Transverse colon (tissue), 4 donors: ENCODE results near the gene IRF6. TPM values are rescaled to one million over a fixed set of nuclear protein-coding genes. Genes with fewer than 3 reads are reported as not detected.

ENCODE experiments used
- DNase-seq: peaks from one replicate; pipeline ENCODE4 v3.0.0-alpha.2; 2019
- H3K27ac ChIP-seq, 4 donors: fragments of 200-600 bp; sonication (generic); 2 replicates each; pipeline ENCODE4 v1.5.1; 2016 to 2018; ENCODE audit warnings: inconsistent platforms in 4 of 4
- H3K27me3 ChIP-seq: fragments of 200-600 bp; sonication (generic); 2 replicates; pipeline ENCODE4 v1.5.1; 2017; ENCODE audit warnings: inconsistent platforms
- H3K36me3 ChIP-seq, 4 donors: fragments of 200-600 bp; sonication (generic); 2 replicates each; pipeline ENCODE4 v1.5.1; 2017 to 2019; ENCODE audit warnings: inconsistent platforms in 4 of 4
- H3K4me1 ChIP-seq, 4 donors: fragments of 200-600 bp; sonication (generic); 2 replicates each; pipeline ENCODE4 v1.5.1; 2017 to 2020; ENCODE audit warnings: inconsistent platforms in 4 of 4
- H3K4me3 ChIP-seq, 4 donors: fragments of 200-600 bp; sonication (generic); 1 replicate in 1 of 4; 2 replicates in 3 of 4; pipeline versions ENCODE4 v1.5.1 to v1.6.1; 2017 to 2019; ENCODE audit warnings: inconsistent platforms in 4 of 4
- H3K9me3 ChIP-seq, 2 donors: fragments of 200-600 bp; sonication (generic); 2 replicates each; pipeline ENCODE4 v1.5.1; 2017 to 2019; ENCODE audit warnings: inconsistent platforms in 2 of 2
- EP300 ChIP-seq: sonication (generic); formaldehyde crosslinking; IDR thresholded peaks from one replicate; pipeline ENCODE4 v1.6.1; 2017; ENCODE audit warnings: antibody characterized with exemption, low read depth
- POLR2A ChIP-seq: fragments of 450-650 bp; IDR thresholded peaks from one replicate; pipeline ENCODE4 v1.6.1; 2016; ENCODE audit warnings: antibody characterized with exemption, mild to moderate bottlenecking, moderate library complexity
- POLR2AphosphoS5 ChIP-seq, 3 donors: sonication (generic); formaldehyde crosslinking; IDR thresholded peaks; one replicate each; pipeline ENCODE4 v1.6.1; 2016; ENCODE audit warnings: antibody characterized with exemption in 3 of 3
- whole genome bisulfite sequencing, 2 donors: methylation state at CpG; one replicate each; pipeline ENCODE4 v1.1.5; 2018; ENCODE audit warnings: low coverage in 1 of 2; 5-methylcytosine and 5-hydroxymethylcytosine counted together
- in situ Hi-C, 4 donors: fragments of 200-750 bp; cut with MboI; loops; one replicate each; pipeline versions ENCODE4 v1.15.0 to v1.15.1; 2017; ENCODE audit warnings: low sequenced_read_pairs in 3 of 4, low pct_ligation_motif_present in 1 of 4, low pct_unique_long_range_greater_than_20kb in 1 of 4
- intact Hi-C: fragments of 100-400 bp; cut with DNase I; formaldehyde crosslinking; loops from one replicate; pipeline ENCODE4 v1.15.1; 2023; ENCODE audit warnings: low total_unique reads
- total RNA-seq, 4 donors: library from RNA; depleted of rRNA; stranded (reverse); fragments of >200 nt; gene quantifications; one replicate each; pipeline ENCODE4 v1.1.0, GENCODE V29; 2016
- TF ChIP-seq, protein P1 (sequence below), 5 experiments: fragments of 200-600 bp in 3 of 5; fragments of 450-650 bp in 2 of 5; sonication (generic) in 3 of 5; IDR thresholded peaks; 1 replicate in 2 of 5; 2 replicates in 3 of 5; pipeline ENCODE4 v1.5.1; 2016 to 2017; ENCODE audit warnings: antibody characterized with exemption in 5 of 5, inconsistent platforms in 3 of 5, mild to moderate bottlenecking in 2 of 5, moderate library complexity in 1 of 5

IRF6 gene
- total RNA-seq, 4 donors from 2014 or later, result 26.1 to 78.0 (median 44.4) TPM

DNA sequence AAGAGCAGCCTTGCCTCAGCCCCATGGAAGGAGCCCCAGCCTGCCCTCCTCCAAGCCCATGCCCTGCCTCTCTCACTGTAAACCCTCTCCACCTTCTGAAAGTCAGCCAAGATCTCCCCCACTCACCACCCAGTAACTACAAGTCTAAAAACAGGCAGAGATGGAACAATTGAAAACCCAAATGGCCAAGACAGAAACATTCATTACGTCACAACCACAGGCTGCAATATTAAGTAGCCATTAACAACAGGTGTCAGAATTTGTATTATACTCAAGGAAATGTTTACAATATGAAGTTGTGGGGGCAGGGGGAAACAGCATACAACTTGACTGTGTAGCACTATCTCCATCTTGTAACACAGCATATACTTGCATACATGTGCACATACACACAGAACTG, 2.4 kb downstream of the IRF6 start:
- H3K4me3 ChIP-seq, result no peak overlapping the region

DNA sequence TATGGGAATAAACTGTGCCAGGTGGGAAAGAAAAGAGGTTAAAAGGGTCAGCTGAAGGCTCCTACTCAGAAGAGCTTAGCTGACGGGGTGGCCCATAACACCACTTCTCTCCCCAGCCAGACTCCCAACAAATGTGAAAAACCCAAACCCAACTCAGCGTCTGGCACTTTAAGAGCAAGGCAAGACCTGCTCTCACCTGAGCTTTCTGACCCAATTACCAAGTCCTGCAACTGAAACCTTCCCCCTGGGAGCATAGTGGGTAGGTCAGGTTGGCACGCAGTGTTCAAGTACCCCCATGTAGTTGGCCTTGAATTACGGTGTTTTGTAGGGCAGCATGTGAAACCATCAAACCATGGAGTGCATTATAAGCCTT, 3.2 kb downstream of the IRF6 start:
- in situ Hi-C loops, result no loop called here
- 89% methylated on average over 4 of the region's 4 CpGs; no CpG with 5 or more reads in 1 of the 2 donors for WGBS, 2 donors
- intact Hi-C loops, result no loop called here
- Histone ChIP-seq H3K36me3 (no peaks in the 10 kb centered on the region), H3K27me3 (no peaks in the 10 kb centered on the region), H3K9me3 (no peaks in the 10 kb centered on the region), H3K4me3 (no peak overlapping the region), H3K27ac (no peak overlapping the region), H3K4me1 (peaks cover 0 to 12% (median 0%) of the 10 kb centered on the region in 4 donors)
- TF ChIP-seq, protein P1, sequence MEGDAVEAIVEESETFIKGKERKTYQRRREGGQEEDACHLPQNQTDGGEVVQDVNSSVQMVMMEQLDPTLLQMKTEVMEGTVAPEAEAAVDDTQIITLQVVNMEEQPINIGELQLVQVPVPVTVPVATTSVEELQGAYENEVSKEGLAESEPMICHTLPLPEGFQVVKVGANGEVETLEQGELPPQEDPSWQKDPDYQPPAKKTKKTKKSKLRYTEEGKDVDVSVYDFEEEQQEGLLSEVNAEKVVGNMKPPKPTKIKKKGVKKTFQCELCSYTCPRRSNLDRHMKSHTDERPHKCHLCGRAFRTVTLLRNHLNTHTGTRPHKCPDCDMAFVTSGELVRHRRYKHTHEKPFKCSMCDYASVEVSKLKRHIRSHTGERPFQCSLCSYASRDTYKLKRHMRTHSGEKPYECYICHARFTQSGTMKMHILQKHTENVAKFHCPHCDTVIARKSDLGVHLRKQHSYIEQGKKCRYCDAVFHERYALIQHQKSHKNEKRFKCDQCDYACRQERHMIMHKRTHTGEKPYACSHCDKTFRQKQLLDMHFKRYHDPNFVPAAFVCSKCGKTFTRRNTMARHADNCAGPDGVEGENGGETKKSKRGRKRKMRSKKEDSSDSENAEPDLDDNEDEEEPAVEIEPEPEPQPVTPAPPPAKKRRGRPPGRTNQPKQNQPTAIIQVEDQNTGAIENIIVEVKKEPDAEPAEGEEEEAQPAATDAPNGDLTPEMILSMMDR (IDR thresholded peaks at IDR 0.05), result no peak
- TF ChIP-seq POLR2A (no peak), POLR2AphosphoS5 (IDR thresholded peaks at IDR 0.05) (no peak), EP300 (no peak)
- DNase-seq, result no peak

More for the DNA sequence above, 2.4 kb downstream of the IRF6 start:
- in situ Hi-C loops (no loop called here), intact Hi-C loops (no loop called here)
- no peak overlapping the region for H3K27ac ChIP-seq
- H3K9me3 ChIP-seq, result no peaks in the 10 kb centered on the region
- TF ChIP-seq POLR2AphosphoS5 (IDR thresholded peaks at IDR 0.05), result no peak
- TF ChIP-seq, protein P1 (IDR thresholded peaks at IDR 0.05), result no peak
- TF ChIP-seq POLR2A, result no peak
- no peak for TF ChIP-seq EP300
- peaks cover 0 to 15% (median 3%) of the 10 kb centered on the region in 4 donors for H3K4me1 ChIP-seq
- H3K27me3 ChIP-seq, result no peaks in the 10 kb centered on the region
- WGBS, 2 donors, result 92% methylated on average over 1 of the region's 1 CpG; no CpG with 5 or more reads in 1 of the 2 donors
- DNase-seq, result no peak
- no peaks in the 10 kb centered on the region for H3K36me3 ChIP-seq

DNA sequence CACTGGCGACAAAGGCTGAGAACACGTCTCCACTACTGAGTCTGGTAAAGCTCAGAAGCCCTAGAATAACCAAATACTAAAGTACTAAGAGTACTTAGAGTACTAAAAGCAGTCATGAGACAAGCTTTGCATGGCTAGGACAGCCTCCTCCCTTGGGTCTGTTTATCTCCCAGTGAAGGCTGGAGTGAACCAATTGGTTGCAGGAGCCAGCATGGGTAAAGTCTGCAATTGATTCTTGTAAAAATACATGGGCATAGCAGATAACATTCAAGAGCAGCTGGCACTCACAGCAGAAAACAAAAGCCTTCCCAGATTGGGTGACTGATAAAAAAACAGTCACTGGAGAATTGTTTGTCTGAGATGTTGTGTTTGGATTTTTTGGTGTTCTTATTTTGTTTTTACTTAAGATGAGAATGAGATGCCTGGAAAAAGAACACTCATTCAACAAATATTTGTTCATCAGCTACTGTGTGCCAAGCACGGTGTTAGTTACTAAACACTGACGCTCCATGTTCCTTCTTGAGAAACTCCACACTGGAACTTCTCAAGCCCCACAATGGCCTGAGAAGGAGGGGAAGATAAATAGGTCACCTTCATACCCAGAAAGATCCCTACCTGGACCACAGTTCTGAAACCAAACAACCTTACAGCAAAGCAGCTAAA, 3.7 kb downstream of the IRF6 start:
- DNase-seq, result no peak

DNA sequence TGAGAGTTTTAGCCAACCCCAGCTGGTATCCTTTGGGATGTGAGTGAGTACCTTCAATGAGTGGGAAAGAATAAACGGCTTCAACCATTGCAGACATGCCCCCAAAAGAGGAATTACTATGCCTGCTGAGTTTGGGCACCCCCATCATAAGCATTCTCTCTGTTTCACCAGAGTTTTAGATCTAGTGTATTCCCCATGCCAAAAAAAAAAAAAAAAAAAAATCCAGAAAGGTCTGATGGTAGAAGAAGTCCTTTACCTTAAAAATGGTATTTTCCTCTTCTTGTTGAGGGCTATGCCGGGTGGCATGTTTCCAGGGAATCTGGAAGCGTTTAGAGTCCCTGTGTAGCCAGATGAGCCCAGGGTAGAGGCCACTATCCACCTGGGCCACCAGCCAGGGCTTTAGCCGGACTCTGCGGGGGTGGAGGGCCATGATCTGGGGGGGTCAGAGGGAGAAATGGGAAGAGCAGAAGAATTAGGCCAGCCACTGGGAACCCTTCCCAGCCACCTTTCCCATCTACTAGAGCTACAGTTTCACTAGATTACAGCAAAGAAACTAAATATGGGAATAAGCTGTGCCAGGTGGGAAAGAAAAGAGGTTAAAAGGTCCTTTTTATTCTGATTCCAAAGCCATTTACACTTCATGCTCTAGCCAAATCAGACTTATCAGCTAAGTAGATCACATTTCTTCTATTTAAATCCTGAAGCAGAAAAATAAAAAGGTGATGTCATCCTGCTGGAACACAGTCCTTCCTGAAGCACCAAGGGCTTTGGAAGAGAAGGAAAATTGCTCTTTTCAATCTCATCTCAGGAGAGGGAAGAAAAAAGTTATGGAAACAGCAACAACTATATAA, 4.7 kb downstream of the IRF6 start:
- H3K4me1 ChIP-seq, result peaks cover 0 to 6% (median 0%) of the 10 kb centered on the region in 4 donors
- DNase-seq, result no peak
- no peak overlapping the region for H3K27ac ChIP-seq
- no peaks in the 10 kb centered on the region for H3K9me3 ChIP-seq
- no peaks in the 10 kb centered on the region for H3K36me3 ChIP-seq
- intact Hi-C loops (no loop called here), in situ Hi-C loops (no loop called here)
- no peaks in the 10 kb centered on the region for H3K27me3 ChIP-seq
- no peak overlapping the region for H3K4me3 ChIP-seq
- 78 to 90% methylated on average over 2 to 5 of the region's 5 CpGs for WGBS, 2 donors
- TF ChIP-seq POLR2A, result no peak

More for the DNA sequence above, 3.7 kb downstream of the IRF6 start:
- TF ChIP-seq, protein P1 (IDR thresholded peaks at IDR 0.05), result no peak
- no peak for TF ChIP-seq POLR2AphosphoS5 (IDR thresholded peaks at IDR 0.05)
- no peak for TF ChIP-seq POLR2A
- no peak for TF ChIP-seq EP300
- H3K9me3 ChIP-seq, result no peaks in the 10 kb centered on the region
- H3K4me1 ChIP-seq, result peaks cover 0 to 12% (median 0%) of the 10 kb centered on the region in 4 donors
- H3K4me3 ChIP-seq, result no peak overlapping the region
- in situ Hi-C loops, result no loop called here
- intact Hi-C loops, result no loop called here
- H3K36me3 ChIP-seq, result no peaks in the 10 kb centered on the region
- 68 to 79% methylated on average over 4 of the region's 4 CpGs for WGBS, 2 donors
- H3K27ac ChIP-seq, result no peak overlapping the region
- no peaks in the 10 kb centered on the region for H3K27me3 ChIP-seq
